HCT116 (cell line): Measurements from ENCODE around the gene ACHE.

Experiments
- CBX3 ChIP-seq: IDR thresholded peaks from 2 replicates; pipeline ENCODE4 v1.6.1; 2012; ENCODE audit warnings: low read depth
- CEBPB ChIP-seq: IDR thresholded peaks from 2 replicates; pipeline ENCODE4 v1.6.1; 2012; ENCODE audit warnings: low read depth
- ELF1 ChIP-seq: IDR thresholded peaks from 2 replicates; pipeline ENCODE4 v1.6.1; 2012; ENCODE audit warnings: low read depth, borderline replicate concordance
- EZH2 ChIP-seq: fragments of 200-600 bp; sonication (generic); IDR thresholded peaks from 2 replicates; pipeline ENCODE4 v1.6.1; 2017; ENCODE audit warnings: antibody characterized with exemption, mixed run types
- MAX ChIP-seq: IDR thresholded peaks from 2 replicates; pipeline ENCODE4 v1.6.1; 2012
- POLR2A ChIP-seq: IDR thresholded peaks from 2 replicates; pipeline ENCODE4 v1.7.0; 2011; ENCODE audit warnings: borderline replicate concordance; ENCODE audit not compliant: insufficient read depth, insufficient read length; ENCODE audit errors: extremely low read depth
- POLR2AphosphoS5 ChIP-seq: IDR thresholded peaks from 2 replicates; pipeline ENCODE4 v1.6.1; 2011; ENCODE audit warnings: mild to moderate bottlenecking, low read depth, low read length, moderate library complexity
- SP1 ChIP-seq: IDR thresholded peaks from 2 replicates; pipeline ENCODE4 v1.6.1; 2012; ENCODE audit warnings: low read depth
- SRF ChIP-seq: IDR thresholded peaks from 2 replicates; pipeline ENCODE4 v1.6.1; 2012; ENCODE audit warnings: low read depth
- ZFX ChIP-seq: fragments of 450-650 bp; IDR thresholded peaks from 2 replicates; pipeline ENCODE4 v1.6.1; 2017
- ZNF274 ChIP-seq: fragments of 200-500 bp; sonication (Bioruptor generic); IDR thresholded peaks from 2 replicates; pipeline ENCODE4 v1.6.1; 2014; ENCODE audit warnings: mild to moderate bottlenecking, low read depth, low read length, inconsistent platforms
- TF ChIP-seq, protein P1 (sequence below), 3 experiments: fragments of 200-600 bp in 1 of 3; sonication (generic) in 1 of 3; IDR thresholded peaks in 2 of 3; conservative IDR thresholded peaks in 1 of 3; 2 replicates each; pipeline ENCODE4 v1.5.1; 2012 to 2017; ENCODE audit warnings: low read depth in 2 of 3, low read length in 2 of 3, antibody characterized with exemption in 1 of 3, borderline replicate concordance in 1 of 3, control low read depth in 1 of 3, mild to moderate bottlenecking in 1 of 3, mixed read lengths in 1 of 3, mixed run types in 1 of 3, moderate library complexity in 1 of 3; ENCODE audit not compliant: insufficient read depth in 1 of 3
- TF ChIP-seq, protein P2 (sequence below): IDR thresholded peaks from 2 replicates; pipeline ENCODE4 v1.6.1; 2012; ENCODE audit warnings: low read depth

DNA sequence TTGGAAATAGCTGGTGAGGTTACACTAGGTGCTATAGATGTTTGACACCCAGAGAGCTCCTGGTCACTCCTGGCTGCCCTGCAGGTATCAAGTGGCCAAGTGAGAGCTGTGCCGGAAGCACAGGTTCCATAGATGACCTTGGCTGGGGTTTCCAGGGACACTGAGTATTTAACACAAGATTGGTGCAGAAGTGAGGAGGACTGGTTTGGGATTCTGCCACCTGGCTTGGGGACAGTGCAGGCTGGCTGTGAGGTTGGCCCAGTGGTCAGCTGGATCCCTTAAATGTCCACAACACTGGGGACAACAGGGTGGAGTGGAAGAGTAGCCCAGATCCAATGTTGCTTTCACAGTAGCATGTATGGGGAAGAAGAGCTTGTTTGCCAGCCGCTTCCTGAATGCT is 5.3 kb upstream of the ACHE start:
- TF ChIP-seq, protein P1, sequence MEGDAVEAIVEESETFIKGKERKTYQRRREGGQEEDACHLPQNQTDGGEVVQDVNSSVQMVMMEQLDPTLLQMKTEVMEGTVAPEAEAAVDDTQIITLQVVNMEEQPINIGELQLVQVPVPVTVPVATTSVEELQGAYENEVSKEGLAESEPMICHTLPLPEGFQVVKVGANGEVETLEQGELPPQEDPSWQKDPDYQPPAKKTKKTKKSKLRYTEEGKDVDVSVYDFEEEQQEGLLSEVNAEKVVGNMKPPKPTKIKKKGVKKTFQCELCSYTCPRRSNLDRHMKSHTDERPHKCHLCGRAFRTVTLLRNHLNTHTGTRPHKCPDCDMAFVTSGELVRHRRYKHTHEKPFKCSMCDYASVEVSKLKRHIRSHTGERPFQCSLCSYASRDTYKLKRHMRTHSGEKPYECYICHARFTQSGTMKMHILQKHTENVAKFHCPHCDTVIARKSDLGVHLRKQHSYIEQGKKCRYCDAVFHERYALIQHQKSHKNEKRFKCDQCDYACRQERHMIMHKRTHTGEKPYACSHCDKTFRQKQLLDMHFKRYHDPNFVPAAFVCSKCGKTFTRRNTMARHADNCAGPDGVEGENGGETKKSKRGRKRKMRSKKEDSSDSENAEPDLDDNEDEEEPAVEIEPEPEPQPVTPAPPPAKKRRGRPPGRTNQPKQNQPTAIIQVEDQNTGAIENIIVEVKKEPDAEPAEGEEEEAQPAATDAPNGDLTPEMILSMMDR (IDR thresholded peaks at IDR 0.05 in 2 of 3, conservative IDR thresholded peaks at IDR 0.05 in 1 of 3; ENCODE audit: borderline replicate concordance in 1 of 3, insufficient read depth in 1 of 3, low read depth in 2 of 3, low read length in 2 of 3), result no peak
- no peak for TF ChIP-seq POLR2A
- TF ChIP-seq ZNF274, result no peak
- no peak for TF ChIP-seq CBX3
- no peak for TF ChIP-seq POLR2AphosphoS5
- TF ChIP-seq EZH2, result no peak
- no peak for TF ChIP-seq SP1
- TF ChIP-seq, protein P2, sequence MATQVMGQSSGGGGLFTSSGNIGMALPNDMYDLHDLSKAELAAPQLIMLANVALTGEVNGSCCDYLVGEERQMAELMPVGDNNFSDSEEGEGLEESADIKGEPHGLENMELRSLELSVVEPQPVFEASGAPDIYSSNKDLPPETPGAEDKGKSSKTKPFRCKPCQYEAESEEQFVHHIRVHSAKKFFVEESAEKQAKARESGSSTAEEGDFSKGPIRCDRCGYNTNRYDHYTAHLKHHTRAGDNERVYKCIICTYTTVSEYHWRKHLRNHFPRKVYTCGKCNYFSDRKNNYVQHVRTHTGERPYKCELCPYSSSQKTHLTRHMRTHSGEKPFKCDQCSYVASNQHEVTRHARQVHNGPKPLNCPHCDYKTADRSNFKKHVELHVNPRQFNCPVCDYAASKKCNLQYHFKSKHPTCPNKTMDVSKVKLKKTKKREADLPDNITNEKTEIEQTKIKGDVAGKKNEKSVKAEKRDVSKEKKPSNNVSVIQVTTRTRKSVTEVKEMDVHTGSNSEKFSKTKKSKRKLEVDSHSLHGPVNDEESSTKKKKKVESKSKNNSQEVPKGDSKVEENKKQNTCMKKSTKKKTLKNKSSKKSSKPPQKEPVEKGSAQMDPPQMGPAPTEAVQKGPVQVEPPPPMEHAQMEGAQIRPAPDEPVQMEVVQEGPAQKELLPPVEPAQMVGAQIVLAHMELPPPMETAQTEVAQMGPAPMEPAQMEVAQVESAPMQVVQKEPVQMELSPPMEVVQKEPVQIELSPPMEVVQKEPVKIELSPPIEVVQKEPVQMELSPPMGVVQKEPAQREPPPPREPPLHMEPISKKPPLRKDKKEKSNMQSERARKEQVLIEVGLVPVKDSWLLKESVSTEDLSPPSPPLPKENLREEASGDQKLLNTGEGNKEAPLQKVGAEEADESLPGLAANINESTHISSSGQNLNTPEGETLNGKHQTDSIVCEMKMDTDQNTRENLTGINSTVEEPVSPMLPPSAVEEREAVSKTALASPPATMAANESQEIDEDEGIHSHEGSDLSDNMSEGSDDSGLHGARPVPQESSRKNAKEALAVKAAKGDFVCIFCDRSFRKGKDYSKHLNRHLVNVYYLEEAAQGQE, result no peak
- TF ChIP-seq CEBPB, result no peak
- TF ChIP-seq ZFX, result no peak
- TF ChIP-seq MAX, result no peak
- no peak for TF ChIP-seq ELF1
- no peak for TF ChIP-seq SRF
